ENCODE results near the gene ELL. TPM values are rescaled to one million over a fixed set of nuclear protein-coding genes. Genes with fewer than 3 reads are reported as not detected.

Gene ELL
- polyA plus RNA-seq, 1 experiment = 2.7 TPM

DNA sequence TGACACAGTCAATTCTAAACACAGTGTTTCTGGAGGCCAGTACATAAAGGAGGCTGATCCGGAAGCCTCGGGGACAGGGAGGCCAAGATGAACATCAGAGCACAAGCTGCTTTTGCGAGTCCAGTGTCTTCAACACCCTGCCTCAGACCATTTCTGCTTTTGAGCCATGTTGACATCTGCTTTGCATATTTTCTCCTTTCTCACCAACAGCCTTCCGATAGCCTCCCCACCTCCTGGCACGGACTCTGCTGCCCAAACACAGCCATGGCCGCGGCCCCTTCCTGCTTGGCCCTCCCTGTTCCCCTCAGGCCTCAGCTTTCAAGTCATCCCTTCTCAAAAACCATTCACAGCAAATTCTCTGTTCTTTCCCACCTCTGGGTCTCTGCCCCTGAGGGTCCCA is 128.0 kb downstream of the ELL start:
- no peak for DNase-seq (ENCODE audit: low read depth, low spot score)
- no peaks in the 10 kb centered on the region; the same call in 1 of the 2 replicates for H3K9me3 ChIP-seq (ENCODE audit: control insufficient read depth, insufficient read depth, low read length)
- no peak overlapping the region for H3K27ac ChIP-seq (ENCODE audit: low read depth, low read length)
- H3K27me3 ChIP-seq (ENCODE audit: control insufficient read depth, insufficient read depth, low read length) = no peaks in the 10 kb centered on the region
- TF ChIP-seq, protein P1, sequence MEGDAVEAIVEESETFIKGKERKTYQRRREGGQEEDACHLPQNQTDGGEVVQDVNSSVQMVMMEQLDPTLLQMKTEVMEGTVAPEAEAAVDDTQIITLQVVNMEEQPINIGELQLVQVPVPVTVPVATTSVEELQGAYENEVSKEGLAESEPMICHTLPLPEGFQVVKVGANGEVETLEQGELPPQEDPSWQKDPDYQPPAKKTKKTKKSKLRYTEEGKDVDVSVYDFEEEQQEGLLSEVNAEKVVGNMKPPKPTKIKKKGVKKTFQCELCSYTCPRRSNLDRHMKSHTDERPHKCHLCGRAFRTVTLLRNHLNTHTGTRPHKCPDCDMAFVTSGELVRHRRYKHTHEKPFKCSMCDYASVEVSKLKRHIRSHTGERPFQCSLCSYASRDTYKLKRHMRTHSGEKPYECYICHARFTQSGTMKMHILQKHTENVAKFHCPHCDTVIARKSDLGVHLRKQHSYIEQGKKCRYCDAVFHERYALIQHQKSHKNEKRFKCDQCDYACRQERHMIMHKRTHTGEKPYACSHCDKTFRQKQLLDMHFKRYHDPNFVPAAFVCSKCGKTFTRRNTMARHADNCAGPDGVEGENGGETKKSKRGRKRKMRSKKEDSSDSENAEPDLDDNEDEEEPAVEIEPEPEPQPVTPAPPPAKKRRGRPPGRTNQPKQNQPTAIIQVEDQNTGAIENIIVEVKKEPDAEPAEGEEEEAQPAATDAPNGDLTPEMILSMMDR (IDR thresholded peaks at IDR 0.05; ENCODE audit: low read depth, low read length) = no peak
- ChIA-PET CTCF (interaction anchor here (0.7 to 1.5 kb wide), 2 partner anchors 8 to 17 kb away, joined by 3 to 5 read pairs; partner anchors contain the start of gene GDF15), POLR2A (no interaction called here)
- no peak overlapping the region for H3K4me3 ChIP-seq (ENCODE audit: low read depth, low read length)

DNA sequence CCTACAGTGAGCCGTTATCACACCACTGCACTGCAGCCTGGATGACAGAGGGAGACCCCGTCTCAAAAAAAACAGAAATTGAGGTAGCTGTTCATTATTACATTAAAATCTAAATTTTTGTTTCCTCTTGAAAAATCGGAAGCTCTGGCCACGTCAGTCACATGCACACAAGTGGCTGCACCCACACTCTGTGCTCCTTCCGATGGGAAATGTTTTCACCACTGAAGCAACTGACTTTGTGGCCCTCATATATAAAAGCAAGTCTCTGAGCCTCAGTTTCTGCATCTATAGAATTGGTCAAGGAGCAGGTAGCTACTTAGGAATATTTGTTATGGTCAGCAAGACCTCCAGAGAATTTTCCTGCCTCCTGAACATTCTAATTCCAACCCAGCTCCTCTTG is 128.9 kb downstream of the ELL start:
- Histone ChIP-seq H3K27ac (ENCODE audit: low read depth, low read length) (no peak overlapping the region), H3K9me3 (ENCODE audit: control insufficient read depth, insufficient read depth, low read length) (peaks cover 6% of the 10 kb centered on the region; the same call in 1 of the 2 replicates), H3K4me3 (ENCODE audit: low read depth, low read length) (no peak overlapping the region), H3K27me3 (ENCODE audit: control insufficient read depth, insufficient read depth, low read length) (no peaks in the 10 kb centered on the region)
- CTCF ChIA-PET = interaction anchor here (1.1 to 2.1 kb wide), 2 partner anchors 19 to 64 kb away, joined by 3 to 9 read pairs; no protein-coding TSS in a partner anchor
- POLR2A ChIA-PET = interaction anchor here (0.6 kb wide), 2 partner anchors 66 to 238 kb away, joined by 4 to 8 read pairs; no protein-coding TSS in a partner anchor
- TF ChIP-seq, protein P1 (IDR thresholded peaks at IDR 0.05; ENCODE audit: low read depth, low read length) = no peak
- no peak for DNase-seq (ENCODE audit: low read depth, low spot score)

Other genes starting within 250 kb of the ELL start
- 0.45 and 0.53 TPM in 2 replicates for gene IQCN, start 247.6 kb downstream of the ELL start, polyA plus RNA-seq (2011; rRNA removed)
- 48.6 and 67.8 TPM in 2 replicates for gene JUND, start 240.4 kb downstream of the ELL start, polyA plus RNA-seq (2011; rRNA removed)
- 58.6 and 69.3 TPM in 2 replicates for gene LSM4, start 199.0 kb downstream of the ELL start, polyA plus RNA-seq (2011; rRNA removed)
- gene PGPEP1, start 181.5 kb downstream of the ELL start, polyA plus RNA-seq (2011; rRNA removed) = 22.0 and 29.1 TPM in 2 replicates
- 25.0 and 35.9 TPM in 2 replicates for gene GDF15, start 135.9 kb downstream of the ELL start, polyA plus RNA-seq (2011; rRNA removed)
- 0.12 and 0.32 TPM in 2 replicates for gene LRRC25, start 124.4 kb downstream of the ELL start, polyA plus RNA-seq (2011; rRNA removed)
- 9.4 and 12.6 TPM in 2 replicates for gene SSBP4, start 102.7 kb downstream of the ELL start, polyA plus RNA-seq (2011; rRNA removed)
- 13.3 and 19.2 TPM in 2 replicates for gene ISYNA1, start 83.9 kb downstream of the ELL start, polyA plus RNA-seq (2011; rRNA removed)
- gene FKBP8, start 21.5 kb upstream of the ELL start, polyA plus RNA-seq (2011; rRNA removed) = 123 and 192 TPM in 2 replicates
- gene KXD1, start 35.8 kb upstream of the ELL start, polyA plus RNA-seq (2011; rRNA removed) = 77.3 and 104 TPM in 2 replicates
- 1,723 and 2,315 TPM in 2 replicates for gene UBA52, start 49.8 kb upstream of the ELL start, polyA plus RNA-seq (2011; rRNA removed)
- gene REX1BD, start 66.7 kb upstream of the ELL start, polyA plus RNA-seq (2011; rRNA removed) = 17.6 TPM in 2 replicates
- 2.6 and 2.9 TPM in 2 replicates for gene CRLF1, start 84.7 kb upstream of the ELL start, polyA plus RNA-seq (2011; rRNA removed)
- gene TMEM59L, start 90.8 kb upstream of the ELL start, polyA plus RNA-seq (2011; rRNA removed) = 0.81 and 1.3 TPM in 2 replicates
- gene KLHL26, start 115.0 kb upstream of the ELL start, polyA plus RNA-seq (2011; rRNA removed) = 1.2 and 3.8 TPM in 2 replicates
- 1.0 and 1.4 TPM in 2 replicates for gene CRTC1, start 161.6 kb upstream of the ELL start, polyA plus RNA-seq (2011; rRNA removed)